ENCODE measurements around the gene EIPR1.

GRCh38 chr2:3387644-3388411 lies 10.2 kb upstream of the EIPR1 start:
- TF ChIP-seq CTCF (conservative IDR thresholded peaks at IDR 0.05) (no peak), EZH2 (IDR thresholded peaks at IDR 0.05; ENCODE audit: low read depth) (no peak)
